Body of pancreas (tissue), 4 donors: Measurements from ENCODE around the gene ZNF785. TPM values are rescaled to one million over a fixed set of nuclear protein-coding genes. Genes with fewer than 3 reads are reported as not detected.
A peak's percentile ranks its signal among the peaks of the same experiment; 100 is the strongest.

ENCODE experiments used
- ATAC-seq: fragments of 150-250 bp; one replicate; pipeline ENCODE4 v1.9.1; 2016
- DNase-seq, 4 donors: peaks; one replicate each; pipeline ENCODE4 v3.0.0-alpha.2; 2019
- H3K27ac ChIP-seq, 4 donors: fragments of 200-600 bp; sonication (generic); 1 replicate in 3 of 4; 2 replicates in 1 of 4; pipeline versions ENCODE4 v1.5.1 to v1.6.1; 2016 to 2019; ENCODE audit warnings: mild to moderate bottlenecking in 1 of 4, mixed read lengths in 1 of 4, moderate library complexity in 1 of 4
- H3K27me3 ChIP-seq, 2 donors: fragments of 200-600 bp; sonication (generic); one replicate each; pipeline ENCODE4 v1.6.0; 2016; ENCODE audit warnings: mild to moderate bottlenecking in 1 of 2
- H3K36me3 ChIP-seq, 2 donors: fragments of 200-600 bp; sonication (generic); replicated peaks in 1 of 2; 2 replicates each; pipeline ENCODE4 v1.5.1; 2016; ENCODE audit warnings: low read depth in 2 of 2; ENCODE audit not compliant: insufficient read depth in 1 of 2
- H3K4me1 ChIP-seq: fragments of 200-600 bp; sonication (generic); one replicate; pipeline ENCODE4 v1.6.0; 2016
- H3K4me3 ChIP-seq, 2 donors: fragments of 200-600 bp; sonication (generic); 1 replicate in 1 of 2; 2 replicates in 1 of 2; pipeline ENCODE4 v1.5.1; 2016 to 2019
- H3K9me3 ChIP-seq, 3 donors: fragments of 200-600 bp; sonication (generic); 1 replicate in 2 of 3; 2 replicates in 1 of 3; pipeline ENCODE4 v1.5.1; 2016
- POLR2A ChIP-seq, 3 donors: fragments of 450-650 bp; IDR thresholded peaks; one replicate each; pipeline ENCODE4 v1.6.1; 2016; ENCODE audit warnings: antibody characterized with exemption in 3 of 3, mild to moderate bottlenecking in 2 of 3
- WGBS, 2 donors: methylation state at CpG; one replicate each; pipeline ENCODE4 v1.1.5; 2017; 5-methylcytosine and 5-hydroxymethylcytosine counted together
- intact Hi-C: fragments of 100-400 bp; cut with DNase I; formaldehyde crosslinking; loops from one replicate; pipeline ENCODE4 v1.15.1; 2023
- small RNA-seq: library from RNA; depleted of rRNA; stranded (forward); fragments of <200 nt; gene quantifications from one replicate; pipeline ENCODE3, GENCODE V24; 2016
- total RNA-seq, 2 donors: library from RNA; depleted of rRNA; stranded (reverse); fragments of >200 nt; gene quantifications; one replicate each; pipeline ENCODE4 v1.1.0, GENCODE V29; 2016
- TF ChIP-seq, protein P1 (sequence below), 7 experiments: fragments of 450-650 bp in 4 of 7; fragments of 200-600 bp in 3 of 7; sonication (generic) in 3 of 7; IDR thresholded peaks; one replicate each; pipeline ENCODE4 v1.5.1; 2016 to 2019; ENCODE audit warnings: antibody characterized with exemption in 7 of 7

Gene ZNF785
- total RNA-seq, 2 donors from 2014 or later, result 10.9 to 16.1 TPM

DNA sequence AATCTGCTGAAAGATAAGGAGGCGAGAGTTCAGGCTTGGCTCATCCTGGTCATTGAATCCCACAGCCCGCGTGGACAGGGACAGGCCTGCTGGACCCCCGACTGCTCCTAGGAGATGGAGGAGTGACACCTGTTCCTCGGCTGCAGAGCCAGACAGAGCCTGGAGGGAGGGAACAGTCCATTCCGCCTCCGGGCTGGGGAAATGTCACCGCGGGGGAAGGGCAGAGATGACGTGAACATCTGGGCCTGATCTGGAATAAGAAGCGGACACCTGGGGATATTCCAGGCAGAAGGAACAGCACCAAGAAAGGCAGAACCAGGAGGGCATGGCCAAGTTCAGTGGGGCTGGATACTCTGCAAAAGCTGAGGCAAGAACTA is 52.4 kb downstream of the ZNF785 start:
- intact Hi-C loops, result no loop called here
- 54 to 61% methylated on average over 10 to 11 of the region's 11 CpGs for WGBS, 2 donors
- peak overlapping the region in 2 of 4 donors; percentile 97 to 98 for H3K27ac ChIP-seq
- peaks cover 39% of the 10 kb centered on the region for H3K4me1 ChIP-seq
- H3K36me3 ChIP-seq, result peaks cover 0 to 2% of the 10 kb centered on the region in 2 donors
- TF ChIP-seq, protein P1, sequence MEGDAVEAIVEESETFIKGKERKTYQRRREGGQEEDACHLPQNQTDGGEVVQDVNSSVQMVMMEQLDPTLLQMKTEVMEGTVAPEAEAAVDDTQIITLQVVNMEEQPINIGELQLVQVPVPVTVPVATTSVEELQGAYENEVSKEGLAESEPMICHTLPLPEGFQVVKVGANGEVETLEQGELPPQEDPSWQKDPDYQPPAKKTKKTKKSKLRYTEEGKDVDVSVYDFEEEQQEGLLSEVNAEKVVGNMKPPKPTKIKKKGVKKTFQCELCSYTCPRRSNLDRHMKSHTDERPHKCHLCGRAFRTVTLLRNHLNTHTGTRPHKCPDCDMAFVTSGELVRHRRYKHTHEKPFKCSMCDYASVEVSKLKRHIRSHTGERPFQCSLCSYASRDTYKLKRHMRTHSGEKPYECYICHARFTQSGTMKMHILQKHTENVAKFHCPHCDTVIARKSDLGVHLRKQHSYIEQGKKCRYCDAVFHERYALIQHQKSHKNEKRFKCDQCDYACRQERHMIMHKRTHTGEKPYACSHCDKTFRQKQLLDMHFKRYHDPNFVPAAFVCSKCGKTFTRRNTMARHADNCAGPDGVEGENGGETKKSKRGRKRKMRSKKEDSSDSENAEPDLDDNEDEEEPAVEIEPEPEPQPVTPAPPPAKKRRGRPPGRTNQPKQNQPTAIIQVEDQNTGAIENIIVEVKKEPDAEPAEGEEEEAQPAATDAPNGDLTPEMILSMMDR (IDR thresholded peaks at IDR 0.05), result no peak
- peak in 1 of 3 donors; percentile 11 for TF ChIP-seq POLR2A (IDR thresholded peaks at IDR 0.05)
- no peaks in the 10 kb centered on the region for H3K27me3 ChIP-seq
- no peak overlapping the region for H3K4me3 ChIP-seq
- no peaks in the 10 kb centered on the region for H3K9me3 ChIP-seq
- DNase-seq (peak in 3 of 4 donors; percentile 32 to 37 (median 32)), ATAC-seq (no peak)

DNA sequence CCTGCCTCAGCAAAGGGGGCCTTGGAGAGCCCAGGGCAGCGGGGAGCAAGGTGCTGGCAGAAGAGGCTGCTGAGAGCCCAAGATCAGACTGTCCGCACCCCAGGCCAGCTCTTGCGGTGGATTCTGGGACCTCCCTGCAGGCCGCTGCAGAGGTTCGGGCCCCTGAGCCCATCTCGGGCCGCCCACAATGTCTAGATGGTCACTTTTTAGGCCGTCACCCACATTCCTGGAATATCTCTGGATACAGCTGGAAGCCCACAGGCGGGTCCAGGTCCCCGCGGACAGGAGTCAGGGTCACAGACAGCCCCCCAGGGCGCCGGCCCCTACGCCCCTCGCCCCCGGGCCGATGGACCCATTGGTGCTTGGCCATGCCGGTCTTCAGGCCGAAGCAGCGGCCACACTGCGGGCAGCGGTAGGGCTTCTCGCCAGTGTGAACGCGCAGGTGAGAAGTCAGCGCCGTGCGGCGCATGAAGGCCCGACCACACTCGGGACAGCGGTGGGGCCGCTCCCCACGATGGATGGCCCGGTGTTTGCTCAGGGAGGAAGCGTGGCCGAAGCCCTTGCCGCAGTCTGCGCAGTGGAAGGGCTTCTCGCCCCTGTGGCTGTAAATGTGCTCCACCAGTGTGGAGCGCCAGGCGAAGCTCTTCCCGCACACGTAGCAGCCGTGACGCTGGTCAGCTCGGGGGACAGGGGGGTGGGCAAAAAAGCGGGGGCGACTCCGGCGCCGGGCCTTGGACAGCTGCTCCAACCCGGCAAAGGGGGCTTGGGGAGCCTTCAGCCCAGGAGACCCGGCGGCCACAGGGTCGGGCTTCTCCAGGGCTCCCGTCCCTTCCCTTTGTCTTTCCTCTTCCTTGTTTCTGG is 53.0 kb downstream of the ZNF785 start:
- peak overlapping the region in 1 of 4 donors; percentile 97 for H3K27ac ChIP-seq
- H3K4me1 ChIP-seq, result peaks cover 45% of the 10 kb centered on the region
- intact Hi-C loops, result no loop called here
- H3K27me3 ChIP-seq, result no peaks in the 10 kb centered on the region
- no peak for DNase-seq
- H3K4me3 ChIP-seq, result no peak overlapping the region
- H3K9me3 ChIP-seq, result no peaks in the 10 kb centered on the region
- peaks cover 0 to 2% of the 10 kb centered on the region in 2 donors for H3K36me3 ChIP-seq
- ATAC-seq, result no peak
- 93 to 100% methylated on average over 2 to 38 of the region's 57 CpGs for WGBS, 2 donors
- TF ChIP-seq, protein P1 (IDR thresholded peaks at IDR 0.05), result no peak
- TF ChIP-seq POLR2A (IDR thresholded peaks at IDR 0.05), result no peak

Small RNA genes lying within 50 kb of the gene (small RNA-seq; reads per million reads assigned to genes)
- not detected for gene AC093249.1
- gene AC093249.4, result not detected

Other genes with a start within 250 kb of the ZNF785 start
- gene CD2BP2, start 230.4 kb downstream of the ZNF785 start, total RNA-seq, result 10 to 100 TPM; 19.8 to 20.2 TPM
- gene TBC1D10B, start 215.2 kb downstream of the ZNF785 start, total RNA-seq, result 10 to 100 TPM; 17.9 to 22.1 TPM
- gene MYL11, start 210.9 kb downstream of the ZNF785 start, total RNA-seq, result not detected
- gene SEPTIN1, start 203.1 kb downstream of the ZNF785 start, total RNA-seq, result under 1 TPM; 0.26 to 0.33 TPM
- gene ZNF48, start 190.3 kb downstream of the ZNF785 start, total RNA-seq, result 10 to 100 TPM in 1 of 2 donors, 1 to 10 TPM in 1; 9.3 to 12.2 TPM
- gene ZNF771, start 178.1 kb downstream of the ZNF785 start, total RNA-seq, result 10 to 100 TPM; 16.6 to 18.8 TPM
- 10 to 100 TPM in 1 of 2 donors, 1 to 10 TPM in 1; 3.3 to 15.0 TPM for gene DCTPP1, start 155.7 kb downstream of the ZNF785 start, total RNA-seq
- 10 to 100 TPM; 28.0 to 29.6 TPM for gene SEPHS2, start 139.8 kb downstream of the ZNF785 start, total RNA-seq
- gene ITGAL, start 113.0 kb downstream of the ZNF785 start, total RNA-seq, result 1 to 10 TPM; 1.3 to 9.2 TPM
- gene ZNF768, start 59.1 kb downstream of the ZNF785 start, total RNA-seq, result 10 to 100 TPM; 17.8 to 24.1 TPM
- 10 to 100 TPM; 10.2 to 11.4 TPM for gene ZNF747, start 50.8 kb downstream of the ZNF785 start, total RNA-seq
- gene ZNF764, start 27.3 kb downstream of the ZNF785 start, total RNA-seq, result 10 to 100 TPM in 1 of 2 donors, 1 to 10 TPM in 1; 8.3 to 23.7 TPM
- gene ZNF688, start 14.0 kb downstream of the ZNF785 start, total RNA-seq, result 10 to 100 TPM; 19.2 to 27.4 TPM
- 1 to 10 TPM; 4.6 to 7.0 TPM for gene ZNF689, start 24.7 kb upstream of the ZNF785 start, total RNA-seq
- gene PRR14, start 65.3 kb upstream of the ZNF785 start, total RNA-seq, result 10 to 100 TPM; 20.5 to 65.6 TPM
- 10 to 100 TPM; 20.8 to 76.8 TPM for gene FBRS, start 72.7 kb upstream of the ZNF785 start, total RNA-seq
- 10 to 100 TPM; 27.5 to 30.0 TPM for gene SRCAP, start 113.5 kb upstream of the ZNF785 start, total RNA-seq
- gene PHKG2, start 162.7 kb upstream of the ZNF785 start, total RNA-seq, result 10 to 100 TPM; 17.6 to 24.7 TPM
- 10 to 100 TPM in 1 of 2 donors, 1 to 10 TPM in 1; 1.6 to 28.0 TPM for gene CFAP119, start 176.4 kb upstream of the ZNF785 start, total RNA-seq
- gene RNF40, start 176.6 kb upstream of the ZNF785 start, total RNA-seq, result 10 to 100 TPM; 44.9 to 79.8 TPM
- 1 to 10 TPM; 8.6 to 9.2 TPM for gene ZNF629, start 201.5 kb upstream of the ZNF785 start, total RNA-seq